ENCODE results near the gene C3orf22. TPM values are rescaled to one million over a fixed set of nuclear protein-coding genes. Genes with fewer than 3 reads are reported as not detected.
A peak's percentile ranks its signal among the peaks of the same experiment; 100 is the strongest.

Gene C3orf22
- total RNA-seq, 2 experiments from 2014 or later = not detected

DNA sequence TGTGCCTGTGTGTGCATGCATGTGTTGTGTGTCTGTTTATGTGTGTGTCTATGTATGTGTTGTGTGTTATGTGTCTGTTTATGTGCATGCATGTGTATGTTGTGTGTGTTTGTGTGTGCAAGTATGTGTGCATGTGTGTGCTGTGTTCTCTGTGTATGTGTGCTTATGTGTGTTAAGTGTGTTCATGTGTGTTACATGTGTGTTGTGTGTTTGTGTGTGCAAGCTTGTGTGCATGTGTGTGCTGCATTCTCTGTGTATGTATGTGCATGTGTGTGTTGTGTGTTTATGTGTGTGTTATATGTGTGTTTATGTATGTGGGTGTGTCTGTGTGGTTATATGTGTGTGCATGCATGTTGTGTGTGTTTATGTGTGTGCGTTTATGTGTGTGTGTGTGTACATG is 56.1 kb downstream of the C3orf22 start:
- peaks cover 25% of the 10 kb centered on the region for H3K4me1 ChIP-seq (ENCODE audit: insufficient read depth, low read length, poor library complexity, severe bottlenecking)
- H3K27ac ChIP-seq (ENCODE audit: low read depth, low read length, poor library complexity, severe bottlenecking) = no peak overlapping the region
- H4K20me1 ChIP-seq (ENCODE audit: insufficient read depth, low read length) = no peaks in the 10 kb centered on the region
- no TSS peak for BruUV-seq (replicated peaks)
- H3K9me3 ChIP-seq (ENCODE audit: low read length) = no peaks in the 10 kb centered on the region
- H3K9me2 ChIP-seq (ENCODE audit: insufficient read depth, low read length) = no peaks in the 10 kb centered on the region
- ChIA-PET CTCF (ENCODE audit: unreplicated experiment) (no interaction called here), POLR2A (no interaction called here)
- no peaks in the 10 kb centered on the region for H3K79me2 ChIP-seq (ENCODE audit: insufficient read depth, low read depth, low read length)
- DNase-seq (ENCODE audit: low spot score) = no peak
- H2AFZ ChIP-seq (ENCODE audit: low read length) = no peak overlapping the region
- no peak overlapping the region for H3K4me2 ChIP-seq (ENCODE audit: low read length)
- no peak overlapping the region for H3K4me3 ChIP-seq (ENCODE audit: low read depth, low read length, poor library complexity, severe bottlenecking)
- no peaks in the 10 kb centered on the region for H3K36me3 ChIP-seq (ENCODE audit: insufficient read depth, low read length)
- intact Hi-C loops (cut with micrococcal nuclease; ENCODE audit: unreplicated experiment) = no loop called here
- TF ChIP-seq EZH2phosphoT487 (IDR thresholded peaks at IDR 0.05; ENCODE audit: borderline replicate concordance, low read depth, low read length) = no peak
- TF ChIP-seq, protein P1, sequence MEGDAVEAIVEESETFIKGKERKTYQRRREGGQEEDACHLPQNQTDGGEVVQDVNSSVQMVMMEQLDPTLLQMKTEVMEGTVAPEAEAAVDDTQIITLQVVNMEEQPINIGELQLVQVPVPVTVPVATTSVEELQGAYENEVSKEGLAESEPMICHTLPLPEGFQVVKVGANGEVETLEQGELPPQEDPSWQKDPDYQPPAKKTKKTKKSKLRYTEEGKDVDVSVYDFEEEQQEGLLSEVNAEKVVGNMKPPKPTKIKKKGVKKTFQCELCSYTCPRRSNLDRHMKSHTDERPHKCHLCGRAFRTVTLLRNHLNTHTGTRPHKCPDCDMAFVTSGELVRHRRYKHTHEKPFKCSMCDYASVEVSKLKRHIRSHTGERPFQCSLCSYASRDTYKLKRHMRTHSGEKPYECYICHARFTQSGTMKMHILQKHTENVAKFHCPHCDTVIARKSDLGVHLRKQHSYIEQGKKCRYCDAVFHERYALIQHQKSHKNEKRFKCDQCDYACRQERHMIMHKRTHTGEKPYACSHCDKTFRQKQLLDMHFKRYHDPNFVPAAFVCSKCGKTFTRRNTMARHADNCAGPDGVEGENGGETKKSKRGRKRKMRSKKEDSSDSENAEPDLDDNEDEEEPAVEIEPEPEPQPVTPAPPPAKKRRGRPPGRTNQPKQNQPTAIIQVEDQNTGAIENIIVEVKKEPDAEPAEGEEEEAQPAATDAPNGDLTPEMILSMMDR (conservative IDR thresholded peaks at IDR 0.05; ENCODE audit: low read length) = no peak

DNA sequence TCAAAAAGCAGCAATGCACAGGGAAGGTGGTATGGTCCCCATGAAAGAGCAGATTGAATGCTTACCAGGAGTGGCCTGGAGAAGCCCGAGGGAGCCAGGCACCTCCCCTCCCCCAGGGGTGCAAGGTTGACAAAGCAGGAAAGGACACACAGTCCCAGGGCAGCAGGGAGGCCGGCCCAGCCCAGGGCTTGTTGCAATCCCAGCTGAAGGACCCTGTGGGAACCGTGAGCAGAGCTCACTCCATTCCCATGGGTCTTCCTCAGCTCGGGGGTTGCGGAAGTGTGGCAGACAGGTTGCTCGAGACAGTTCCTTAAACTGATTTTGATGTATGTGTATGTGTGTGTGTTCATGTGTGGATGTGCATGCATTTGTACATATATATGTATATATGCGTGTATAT is 57.0 kb downstream of the C3orf22 start:
- no peaks in the 10 kb centered on the region for H3K9me2 ChIP-seq (ENCODE audit: insufficient read depth, low read length)
- no peaks in the 10 kb centered on the region for H3K79me2 ChIP-seq (ENCODE audit: insufficient read depth, low read depth, low read length)
- no peak overlapping the region for H2AFZ ChIP-seq (ENCODE audit: low read length)
- no TSS peak for BruUV-seq (replicated peaks)
- H4K20me1 ChIP-seq (ENCODE audit: insufficient read depth, low read length) = no peaks in the 10 kb centered on the region
- intact Hi-C loops (cut with micrococcal nuclease; ENCODE audit: unreplicated experiment) = no loop called here
- H3K36me3 ChIP-seq (ENCODE audit: insufficient read depth, low read length) = no peaks in the 10 kb centered on the region
- no peak overlapping the region for H3K4me2 ChIP-seq (ENCODE audit: low read length)
- no peak for TF ChIP-seq EZH2phosphoT487 (IDR thresholded peaks at IDR 0.05; ENCODE audit: borderline replicate concordance, low read depth, low read length)
- TF ChIP-seq, protein P1 (conservative IDR thresholded peaks at IDR 0.05; ENCODE audit: low read length) = no peak
- no peaks in the 10 kb centered on the region for H3K9me3 ChIP-seq (ENCODE audit: low read length)
- no peak for DNase-seq (ENCODE audit: low spot score)
- H3K27ac ChIP-seq (ENCODE audit: low read depth, low read length, poor library complexity, severe bottlenecking) = no peak overlapping the region
- H3K4me3 ChIP-seq (ENCODE audit: low read depth, low read length, poor library complexity, severe bottlenecking) = no peak overlapping the region
- ChIA-PET CTCF (ENCODE audit: unreplicated experiment) (no interaction called here), POLR2A (no interaction called here)
- H3K4me1 ChIP-seq (ENCODE audit: insufficient read depth, low read length, poor library complexity, severe bottlenecking) = peaks cover 35% of the 10 kb centered on the region

DNA sequence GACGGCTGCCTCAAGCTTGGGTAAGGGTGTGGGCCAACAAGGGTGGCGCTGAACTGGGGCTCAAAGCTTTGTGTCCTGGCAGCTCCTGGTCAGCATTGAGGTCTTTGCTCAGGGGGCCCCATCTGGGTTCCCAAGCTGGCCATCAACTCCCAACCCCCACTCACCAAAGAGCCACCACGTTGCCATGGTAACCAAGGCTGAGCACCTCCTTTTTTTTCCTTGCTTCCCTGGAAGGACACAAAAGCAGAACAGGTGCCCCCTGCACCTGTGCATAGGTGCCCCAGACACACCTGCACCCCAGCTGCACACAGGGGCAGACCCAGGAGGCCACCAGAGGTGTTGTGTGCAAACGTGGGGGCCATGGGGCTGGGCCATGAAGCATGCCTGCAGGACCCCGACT is 57.7 kb downstream of the C3orf22 start:
- H3K9me3 ChIP-seq (ENCODE audit: low read length) = no peaks in the 10 kb centered on the region
- POLR2A ChIA-PET = no interaction called here
- intact Hi-C loops (cut with micrococcal nuclease; ENCODE audit: unreplicated experiment) = no loop called here
- 0 out of 2 replicates have a peak overlapping the region, but pooled peaks have one; percentile 14 for H3K4me2 ChIP-seq (ENCODE audit: low read length)
- no peaks in the 10 kb centered on the region for H4K20me1 ChIP-seq (ENCODE audit: insufficient read depth, low read length)
- no peaks in the 10 kb centered on the region for H3K36me3 ChIP-seq (ENCODE audit: insufficient read depth, low read length)
- H3K27ac ChIP-seq (ENCODE audit: low read depth, low read length, poor library complexity, severe bottlenecking) = no peak overlapping the region
- H3K9me2 ChIP-seq (ENCODE audit: insufficient read depth, low read length) = no peaks in the 10 kb centered on the region
- no peak overlapping the region for H3K4me3 ChIP-seq (ENCODE audit: low read depth, low read length, poor library complexity, severe bottlenecking)
- no TSS peak for BruUV-seq (replicated peaks)
- H3K4me1 ChIP-seq (ENCODE audit: insufficient read depth, low read length, poor library complexity, severe bottlenecking) = peaks cover 36% of the 10 kb centered on the region
- TF ChIP-seq, protein P1 (conservative IDR thresholded peaks at IDR 0.05; ENCODE audit: low read length) = no peak
- no peak for TF ChIP-seq EZH2phosphoT487 (IDR thresholded peaks at IDR 0.05; ENCODE audit: borderline replicate concordance, low read depth, low read length)
- no peak overlapping the region for H2AFZ ChIP-seq (ENCODE audit: low read length)
- CTCF ChIA-PET (ENCODE audit: unreplicated experiment) = no interaction called here
- DNase-seq (ENCODE audit: low spot score) = peak; percentile 24
- no peaks in the 10 kb centered on the region for H3K79me2 ChIP-seq (ENCODE audit: insufficient read depth, low read depth, low read length)
